ENCODE measurements around the gene ASB13. TPM values are rescaled to one million over a fixed set of nuclear protein-coding genes. Genes with fewer than 3 reads are reported as not detected.
A peak's percentile ranks its signal among the peaks of the same experiment; 100 is the strongest.

ASB13 gene
- total and polyA plus RNA-seq, 2 of the 13 experiments (the other 11 are each of a cell fraction or from before 2014, with no cell fraction given): 9.3 to 15.4 TPM

- TF ChIP-seq ZNF687 (CRISPR knock-in tag; IDR thresholded peaks at IDR 0.05): peak; percentile 75
- TF ChIP-seq HNF4G (IDR thresholded peaks at IDR 0.05; ENCODE audit: borderline replicate concordance, low read depth, low read length): peak; percentile 42; the same call in 1 of the 2 replicates
- no peak for TF ChIP-seq HNF4G (CRISPR knock-in tag; IDR thresholded peaks at IDR 0.05; ENCODE audit: borderline replicate concordance, low read depth)
- peak; percentile 56; the same call in 1 of the 2 replicates for TF ChIP-seq ETV5 (CRISPR knock-in tag; IDR thresholded peaks at IDR 0.05; ENCODE audit: borderline replicate concordance)
- peak; percentile 35; the same call in 1 of the 2 replicates for TF ChIP-seq DPF2 (CRISPR knock-in tag; IDR thresholded peaks at IDR 0.05; ENCODE audit: borderline replicate concordance, low read depth)
- peak; percentile 53 for TF ChIP-seq RARA (CRISPR knock-in tag; IDR thresholded peaks at IDR 0.05)
- 0 out of 2 replicates have a peak, but pooled peaks have one; percentile 10 for TF ChIP-seq NCOR1 (IDR thresholded peaks at IDR 0.05; ENCODE audit: borderline replicate concordance, low read length)
- TF ChIP-seq ZNF644 (CRISPR knock-in tag; IDR thresholded peaks at IDR 0.05; ENCODE audit: low read depth): 0 out of 2 replicates have a peak, but pooled peaks have one; percentile 26
- TF ChIP-seq FOXK1 (CRISPR knock-in tag; IDR thresholded peaks at IDR 0.05; ENCODE audit: borderline replicate concordance, low read depth): no peak
- TF ChIP-seq CSRNP1 (CRISPR knock-in tag; IDR thresholded peaks at IDR 0.05): no peak
- TF ChIP-seq NR2F6 (IDR thresholded peaks at IDR 0.05): no peak
- peak; percentile 54; the same call in 1 of the 2 replicates for TF ChIP-seq NR2F6 (CRISPR knock-in tag; IDR thresholded peaks at IDR 0.05)
- no peak for TF ChIP-seq ZFX (CRISPR knock-in tag; IDR thresholded peaks at IDR 0.05; ENCODE audit: low read depth)
- TF ChIP-seq ZNF274 (CRISPR knock-in tag; IDR thresholded peaks at IDR 0.05): no peak
- 0 out of 2 replicates have a peak, but pooled peaks have one; percentile 54 for TF ChIP-seq ZNF331 (CRISPR knock-in tag; IDR thresholded peaks at IDR 0.05)
- TF ChIP-seq DZIP1 (CRISPR knock-in tag; IDR thresholded peaks at IDR 0.05): no peak
- no peak for TF ChIP-seq HNRNPK (IDR thresholded peaks at IDR 0.05; ENCODE audit: low read depth, low read length, poor library complexity, severe bottlenecking)
- peak; percentile 31; the same call in 1 of the 2 replicates for TF ChIP-seq HDAC1 (CRISPR knock-in tag; IDR thresholded peaks at IDR 0.05)
- 0 out of 2 replicates have a peak, but pooled peaks have one; percentile 33 for TF ChIP-seq ZMYM3 (CRISPR knock-in tag; IDR thresholded peaks at IDR 0.05)
- 0 out of 2 replicates have a peak, but pooled peaks have one; percentile 17 for TF ChIP-seq NCOA2 (CRISPR knock-in tag; IDR thresholded peaks at IDR 0.05)
- peak; percentile 86 for TF ChIP-seq ZBTB33 (CRISPR knock-in tag; IDR thresholded peaks at IDR 0.05)
Measured at GRCh38 chr10:5603848-5604170, 62.6 kb downstream of the ASB13 start (continued).
